HG02763 (cell line): ENCODE measurements around the gene TMEM269.

Source experiments
- ATAC-seq: cut with Tn5 transposase; IDR thresholded peaks from one replicate; pipeline ENCODE4 v1.9.1; 2021; ENCODE audit warnings: mild to moderate bottlenecking, moderate library complexity; ENCODE audit not compliant: unreplicated experiment

Gene TMEM269

DNA sequence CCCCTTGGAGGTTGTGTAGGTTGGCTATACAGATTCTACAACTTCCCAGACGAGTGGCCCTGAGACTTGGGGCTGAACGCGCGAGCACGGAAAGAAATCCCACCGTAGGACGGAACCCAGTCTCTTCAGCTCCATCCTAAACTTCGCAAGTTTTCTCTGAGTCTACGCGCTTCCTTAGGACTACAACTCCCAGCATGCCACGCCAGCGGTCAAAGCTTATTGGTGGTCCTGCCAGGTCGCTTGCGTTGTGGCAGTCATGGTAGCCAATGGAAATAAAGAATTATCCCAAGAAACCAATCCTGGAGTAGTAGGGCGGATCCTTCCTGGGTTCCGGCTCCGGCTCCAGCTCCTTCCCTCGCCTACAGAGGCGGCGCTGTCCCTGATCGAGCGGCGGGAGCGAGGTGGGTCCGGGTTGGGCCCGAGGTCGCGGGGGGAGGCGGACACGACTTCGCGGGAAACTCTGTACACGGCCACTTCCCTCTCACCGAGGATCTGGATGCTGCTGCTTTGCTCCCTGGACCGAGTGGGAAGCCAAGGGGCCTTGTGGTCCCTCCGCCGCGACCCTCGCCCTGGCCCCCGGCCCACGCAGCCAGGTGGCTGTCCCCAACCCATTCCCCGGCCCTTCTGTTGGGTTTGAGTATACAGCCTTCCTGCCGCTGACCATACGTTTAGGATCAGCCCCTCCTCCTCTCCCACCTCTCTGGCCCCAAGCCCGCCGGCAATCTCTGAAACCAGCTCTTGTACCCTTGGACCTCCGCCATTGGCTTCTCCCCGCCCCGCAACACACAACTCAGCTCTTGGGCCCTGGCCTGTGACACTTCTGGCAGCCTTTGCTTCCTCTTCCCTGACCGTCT is 61.7 kb downstream of the TMEM269 start, which contains the start of gene ZNF691:
ZNF691 (plus strand) TSS at position 357 of the 854 bp plus-strand sequence. CDS start 3,046 bp downstream, outside the sequence.
- peak; percentile 90 for ATAC-seq

DNA sequence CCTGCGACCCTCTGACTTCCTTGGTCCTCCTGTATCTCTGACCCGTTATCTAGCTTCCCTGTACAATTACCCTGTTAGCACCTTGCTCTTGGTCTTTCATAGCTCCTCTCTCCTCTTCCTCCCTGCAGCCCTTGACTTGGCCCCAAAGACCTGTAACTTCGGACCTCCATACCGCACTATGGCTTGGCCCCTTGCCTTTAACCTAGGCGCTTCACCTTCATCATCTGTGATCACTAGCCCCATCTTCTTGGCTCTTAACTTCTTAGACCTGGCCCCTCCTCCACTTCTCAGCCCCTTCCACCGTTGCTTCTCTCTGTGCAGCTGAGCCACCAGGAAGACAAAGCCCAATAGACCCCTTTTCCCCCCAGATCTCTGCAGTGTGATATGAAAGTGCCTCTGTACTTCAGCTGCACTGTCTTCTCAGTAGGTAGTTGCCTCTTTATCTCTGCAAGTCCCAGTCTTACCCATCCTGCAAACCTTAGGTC is 62.4 kb downstream of the TMEM269 start:
- ATAC-seq: no peak

DNA sequence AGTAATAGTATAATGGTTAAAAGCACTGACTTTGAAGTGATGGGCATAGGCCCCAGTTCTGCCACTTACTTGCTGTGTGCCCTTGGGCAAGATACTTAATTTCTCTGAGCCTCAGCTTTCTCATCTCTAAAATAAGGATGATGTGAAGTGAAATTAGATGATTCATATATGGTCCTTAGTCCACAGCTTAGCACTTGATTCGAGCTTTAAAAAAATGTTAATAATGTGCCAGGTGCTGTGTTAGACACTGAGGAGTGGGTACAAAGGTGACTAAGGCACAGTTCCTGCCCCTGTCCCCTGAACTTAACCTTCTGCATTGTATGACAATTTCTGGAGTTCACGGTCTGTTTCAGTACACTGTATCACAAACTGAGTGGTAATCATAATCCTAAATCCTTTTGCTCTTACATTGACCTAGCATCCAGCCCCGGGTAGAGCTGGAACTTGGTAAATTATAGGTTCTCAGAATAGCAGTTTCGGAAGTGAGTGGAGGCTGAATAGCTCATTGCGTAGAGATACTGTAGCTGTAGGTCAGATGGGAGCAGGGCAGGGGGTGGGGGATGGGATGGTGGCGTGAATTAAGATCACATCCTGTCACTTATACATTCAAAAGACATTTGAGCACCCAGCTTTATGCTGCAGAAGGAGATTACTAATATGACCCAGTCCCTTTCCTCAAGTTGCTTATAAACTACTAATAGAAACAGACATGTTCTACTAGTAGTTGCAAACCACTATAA is 63.1 kb downstream of the TMEM269 start:
- no peak for ATAC-seq

DNA sequence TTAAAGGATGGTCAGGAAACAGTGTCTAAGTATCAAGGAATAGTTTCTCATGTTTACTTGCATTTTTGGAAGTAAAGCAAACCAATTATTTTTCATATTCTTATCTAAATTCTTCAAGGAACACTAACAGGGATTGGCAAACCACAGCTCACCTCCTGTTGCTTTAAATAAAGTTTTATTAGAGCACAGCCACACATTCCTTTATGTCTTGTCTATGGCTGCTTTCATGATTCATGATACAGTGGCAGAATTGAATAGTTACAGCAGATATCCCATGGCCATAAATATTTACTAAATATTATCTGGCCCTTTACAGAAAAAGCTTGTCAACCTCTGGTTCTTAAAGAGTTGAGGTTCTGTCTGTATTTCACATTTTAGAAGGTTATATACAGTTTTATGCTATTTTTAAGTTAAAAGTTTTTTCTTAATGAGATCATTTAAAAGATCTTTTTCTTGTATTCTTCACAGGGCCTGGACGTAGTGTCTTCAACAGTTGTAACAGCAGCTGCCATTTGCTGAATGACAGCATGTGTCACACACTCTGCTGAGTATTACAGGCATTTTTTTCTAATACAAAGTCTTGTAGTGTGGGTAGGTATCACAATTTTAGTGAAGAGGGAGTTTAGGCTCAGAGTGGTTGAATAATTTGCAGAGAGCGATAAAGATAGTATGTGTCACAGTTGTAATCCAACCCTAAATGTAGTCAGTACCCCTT is 64.2 kb downstream of the TMEM269 start:
- ATAC-seq: no peak

DNA sequence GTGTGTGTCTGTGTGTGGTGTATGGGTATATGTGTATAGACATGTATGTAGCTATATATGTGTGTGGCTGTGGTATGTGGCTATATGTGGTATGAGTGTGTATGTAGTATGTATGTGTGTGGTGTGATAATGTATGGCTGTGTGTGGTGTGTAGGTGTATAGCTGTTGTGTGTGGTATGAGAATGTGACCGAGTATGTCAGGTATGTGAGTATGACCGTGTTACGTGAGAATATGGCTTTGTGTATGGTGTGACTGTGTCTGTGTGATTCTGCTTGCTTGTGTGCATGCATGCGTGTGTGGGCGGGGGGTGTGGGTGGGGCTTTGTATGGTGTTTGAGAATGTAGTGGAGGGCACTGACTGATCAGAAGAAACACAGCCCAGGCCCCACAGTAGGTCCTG is 65.2 kb downstream of the TMEM269 start:
- no peak for ATAC-seq
